Fibroblast of pulmonary artery (primary cell): Measurements from ENCODE around the gene FGD2.

Experiments used
- DNase-seq: peaks from one replicate; pipeline ENCODE4 v3.0.0-alpha.2; 2010; ENCODE audit warnings: low read depth
- H3K4me3 ChIP-seq: replicated peaks from 2 replicates; pipeline ENCODE4 v1.5.1; 2011; ENCODE audit warnings: low read depth, mild to moderate bottlenecking, control low read depth, low read length, moderate library complexity
- CTCF ChIP-seq: IDR thresholded peaks from 2 replicates; pipeline ENCODE4 v1.5.1; 2011; ENCODE audit warnings: mild to moderate bottlenecking, control low read depth, low read length, inconsistent platforms; ENCODE audit errors: missing control alignments

Gene FGD2

DNA sequence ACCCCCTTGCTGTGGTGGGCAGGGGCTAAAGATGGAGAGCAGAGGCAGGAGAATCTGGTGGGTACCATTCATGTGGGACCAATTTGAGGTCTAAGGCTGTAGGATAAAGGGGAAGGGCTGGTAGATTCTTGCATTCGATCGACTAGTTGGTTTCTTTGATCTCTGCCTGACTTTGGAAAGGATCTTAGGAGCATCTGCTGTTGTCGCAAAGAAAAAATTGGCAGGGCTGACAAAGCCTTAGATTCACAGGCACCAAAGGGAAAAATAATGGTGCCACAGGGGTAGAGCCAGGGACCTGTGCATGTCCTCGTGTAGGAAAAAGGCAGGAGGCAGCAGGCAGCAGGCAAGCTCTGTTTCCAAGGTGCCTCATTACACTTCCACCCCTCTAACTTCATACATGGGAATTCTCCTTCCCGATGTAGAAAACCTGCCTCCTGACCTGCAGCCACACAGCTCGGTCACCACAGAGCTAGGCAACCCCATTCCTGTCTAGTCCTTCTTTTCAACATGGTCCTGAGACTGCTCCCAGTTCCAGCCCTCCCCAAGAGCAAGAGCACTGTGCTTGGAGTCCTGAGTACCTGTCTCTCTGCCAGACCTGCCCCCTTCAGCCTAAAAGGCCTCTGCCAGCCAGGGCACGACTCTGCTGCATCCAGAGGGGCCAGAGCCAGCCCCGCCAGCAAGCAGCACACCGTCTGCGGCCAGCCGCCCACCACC lies 71.9 kb downstream of the FGD2 start:
- H3K4me3 ChIP-seq: no peak overlapping the region
- no peak for DNase-seq
- TF ChIP-seq CTCF: no peak

DNA sequence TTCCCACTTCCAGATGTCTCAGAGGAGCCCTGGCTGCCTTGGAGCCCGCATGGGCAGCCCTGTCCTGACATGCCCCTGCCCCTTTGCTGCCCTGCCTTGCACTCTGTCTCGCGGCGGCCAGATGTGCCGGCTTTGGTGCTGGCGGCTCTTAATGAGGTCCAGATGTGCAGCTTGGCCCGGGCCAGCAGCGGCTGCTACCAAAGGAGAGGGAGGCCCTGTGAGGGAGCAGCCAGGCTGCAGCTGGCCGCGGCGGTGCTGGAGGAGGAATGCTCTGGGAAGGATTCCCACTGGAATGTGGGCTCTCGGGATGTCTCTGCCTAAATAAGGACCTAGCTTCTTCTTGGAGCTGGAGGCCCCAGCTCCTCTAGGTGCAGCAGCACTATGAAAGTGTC lies 72.4 kb downstream of the FGD2 start:
- DNase-seq: peak; percentile 93
- H3K4me3 ChIP-seq: no peak overlapping the region
- TF ChIP-seq CTCF: no peak
